AG04449 (cell line): ENCODE results near the gene ACP7.

ENCODE experiments used
- CTCF ChIA-PET: fragments of 350-600 bp; formaldehyde crosslinking; extraction: SDS; loops from one replicate; lab custom pipeline; 2021; ENCODE audit warnings: antibody characterized with exemption; lab: Yijun Ruan, JAX
- POLR2A ChIA-PET: fragments of 400-600, 350-600 bp; formaldehyde crosslinking; extraction: SDS; loops from one replicate; lab custom pipeline; 2020; ENCODE audit warnings: antibody characterized with exemption, inconsistent platforms; lab: Yijun Ruan, JAX
- DNase-seq: peaks from one replicate; pipeline ENCODE4 v3.0.0-alpha.2; 2010; ENCODE audit warnings: low read depth, low spot score
- H3K4me3 ChIP-seq: 2 replicates; pipeline ENCODE4 v1.5.1; 2011; ENCODE audit warnings: low read depth, mild to moderate bottlenecking, control low read depth, low read length
- CTCF ChIP-seq: IDR thresholded peaks from one replicate; pipeline ENCODE4 v1.5.1; 2011; ENCODE audit warnings: mild to moderate bottlenecking, moderate library complexity, low read length, control low read depth, inconsistent platforms; ENCODE audit not compliant: insufficient read depth; ENCODE audit errors: missing control alignments

Gene ACP7

GRCh38 chr19:39097721-39098120 is 13.6 kb downstream of the ACP7 start:
- POLR2A ChIA-PET = no interaction called here
- CTCF ChIA-PET = interaction anchor here (1.3 kb wide), 1 partner anchor 13 kb away, joined by 3 read pairs; no protein-coding TSS in a partner anchor
- DNase-seq = no peak
- H3K4me3 ChIP-seq = no peak overlapping the region
- no peak for TF ChIP-seq CTCF

- POLR2A ChIA-PET = no interaction called here
- TF ChIP-seq CTCF = no peak
- CTCF ChIA-PET = interaction anchor here (1.3 to 1.7 kb wide), 2 partner anchors 12 kb away, joined by 3 to 6 read pairs; no protein-coding TSS in a partner anchor
- DNase-seq = no peak
- no peak overlapping the region for H3K4me3 ChIP-seq
Measured at GRCh38 chr19:39098365-39099269, 14.4 kb downstream of the ACP7 start.

GRCh38 chr19:39099341-39099740 is 15.2 kb downstream of the ACP7 start:
- no peak for TF ChIP-seq CTCF
- ChIA-PET POLR2A (no interaction called here), CTCF (interaction anchor here (1.7 kb wide), 1 partner anchor 11 kb away, joined by 6 read pairs; no protein-coding TSS in a partner anchor)
- no peak for DNase-seq
- no peak overlapping the region for H3K4me3 ChIP-seq

GRCh38 chr19:39100500-39101166 is 16.5 kb downstream of the ACP7 start:
- TF ChIP-seq CTCF = no peak
- ChIA-PET CTCF (interaction anchor here (1.7 kb wide), 1 partner anchor 10 kb away, joined by 6 read pairs; no protein-coding TSS in a partner anchor), POLR2A (no interaction called here)
- DNase-seq = no peak
- H3K4me3 ChIP-seq = no peak overlapping the region

GRCh38 chr19:39103151-39103550 is 19.0 kb downstream of the ACP7 start:
- CTCF ChIA-PET = interaction anchor here (2.1 kb wide), 1 partner anchor 8 kb away, joined by 6 read pairs; no protein-coding TSS in a partner anchor
- TF ChIP-seq CTCF = no peak
- H3K4me3 ChIP-seq = no peak overlapping the region
- POLR2A ChIA-PET = no interaction called here
- DNase-seq = no peak

- no peak for DNase-seq
- ChIA-PET POLR2A (no interaction called here), CTCF (interaction anchor here (0.6 to 1.0 kb wide), 2 partner anchors 9 to 18 kb away, joined by 3 read pairs; no protein-coding TSS in a partner anchor)
- no peak overlapping the region for H3K4me3 ChIP-seq
- no peak for TF ChIP-seq CTCF
Measured at GRCh38 chr19:39104186-39104596, 20.0 kb downstream of the ACP7 start.
